Hepatocyte (in vitro differentiated cells): ENCODE measurements around the gene ROR1. TPM values are rescaled to one million over a fixed set of nuclear protein-coding genes. Genes with fewer than 3 reads are reported as not detected.

Experiments used
- DNase-seq: peaks from one replicate; pipeline ENCODE4 v3.0.0-alpha.2; 2016; ENCODE audit warnings: low spot score
- H2AFZ ChIP-seq: fragments of 200-600 bp; sonication (generic); 2 replicates; pipeline ENCODE4 v1.6.0; 2016; ENCODE audit warnings: antibody characterized with exemption, mild to moderate bottlenecking
- H3K27ac ChIP-seq: fragments of 200-600 bp; sonication (generic); 2 replicates; pipeline ENCODE4 v1.5.1; 2016; ENCODE audit warnings: mild to moderate bottlenecking
- H3K27me3 ChIP-seq: fragments of 200-600 bp; sonication (generic); 2 replicates; pipeline ENCODE4 v1.6.1; 2016
- H3K36me3 ChIP-seq: fragments of 200-600 bp; sonication (generic); replicated peaks from 2 replicates; pipeline ENCODE4 v1.5.1; 2016; ENCODE audit warnings: low read depth; ENCODE audit not compliant: insufficient read depth
- H3K4me1 ChIP-seq: fragments of 200-600 bp; sonication (generic); 2 replicates; pipeline ENCODE4 v1.5.1; 2016; ENCODE audit warnings: mild to moderate bottlenecking, moderate library complexity; ENCODE audit not compliant: insufficient read depth
- H3K4me2 ChIP-seq: fragments of 200-600 bp; sonication (generic); 2 replicates; pipeline ENCODE4 v1.6.0; 2016
- H3K4me3 ChIP-seq: fragments of 200-600 bp; sonication (generic); 2 replicates; pipeline ENCODE4 v1.5.1; 2016; ENCODE audit warnings: mild to moderate bottlenecking
- H3K79me2 ChIP-seq: fragments of 200-600 bp; sonication (generic); 2 replicates; pipeline ENCODE4 v1.6.0; 2017; ENCODE audit warnings: mild to moderate bottlenecking
- H3K9me2 ChIP-seq: fragments of 200-600 bp; sonication (generic); replicated peaks from 2 replicates; pipeline ENCODE4 v1.6.0; 2017; ENCODE audit warnings: mild to moderate bottlenecking; ENCODE audit not compliant: insufficient read depth
- H3K9me3 ChIP-seq: fragments of 200-600 bp; sonication (generic); 2 replicates; pipeline ENCODE4 v1.5.1; 2016; ENCODE audit warnings: low read depth, mild to moderate bottlenecking
- H4K20me1 ChIP-seq: fragments of 200-600 bp; sonication (generic); 2 replicates; pipeline ENCODE4 v1.6.0; 2016; ENCODE audit warnings: mild to moderate bottlenecking; ENCODE audit not compliant: insufficient read depth, poor library complexity, severe bottlenecking
- CTCF ChIP-seq: fragments of 200-600 bp; sonication (generic); IDR thresholded peaks from 2 replicates; pipeline ENCODE4 v1.5.1; 2016; ENCODE audit warnings: antibody characterized with exemption, mild to moderate bottlenecking; ENCODE audit not compliant: poor library complexity
- EZH2 ChIP-seq: fragments of 200-600 bp; sonication (generic); IDR thresholded peaks from 2 replicates; pipeline ENCODE4 v1.6.1; 2016; ENCODE audit warnings: antibody characterized with exemption, mild to moderate bottlenecking, borderline replicate concordance
- EZH2phosphoT487 ChIP-seq: fragments of 200-600 bp; sonication (generic); IDR thresholded peaks from one replicate; pipeline ENCODE4 v1.6.1; 2018; ENCODE audit warnings: antibody characterized with exemption, mild to moderate bottlenecking, low read depth, moderate library complexity; ENCODE audit not compliant: unreplicated experiment, severe bottlenecking
- WGBS: methylation state at CpG from one replicate; pipeline ENCODE4 v1.1.6; 2016; ENCODE audit warnings: low lambda C conversion rate; ENCODE audit errors: missing lambda C conversion rate; 5-methylcytosine and 5-hydroxymethylcytosine counted together
- polyA plus RNA-seq: library from polyadenylated mRNA; unstranded; fragments of >200 nt; fragmentation: Nextera tagmentation; extraction: Ambion mirVana; gene quantifications from 2 replicates; pipeline ENCODE4 v1.2.1, GENCODE V29; 2016
- total RNA-seq: library from RNA; depleted of rRNA; stranded (reverse); fragments of >200 nt; gene quantifications from 2 replicates; pipeline ENCODE4 v1.2.3, GENCODE V29; 2014

The ROR1 gene
- total and polyA plus RNA-seq, 2 experiments from 2014 or later = 16.4 to 27.7 TPM

- peak overlapping the region; percentile 24 for H3K4me2 ChIP-seq
- no peak overlapping the region for H3K4me3 ChIP-seq
- H3K4me1 ChIP-seq = peaks cover 10% of the 10 kb centered on the region
- no peaks in the 10 kb centered on the region for H3K9me2 ChIP-seq
- DNase-seq = no peak
- TF ChIP-seq EZH2phosphoT487 = no peak
- TF ChIP-seq CTCF = no peak
- no peak for TF ChIP-seq EZH2
- no peaks in the 10 kb centered on the region for H3K27me3 ChIP-seq
- peaks cover 40% of the 10 kb centered on the region for H3K79me2 ChIP-seq
- H2AFZ ChIP-seq = no peak overlapping the region
- 49% methylated on average over 7 of the region's 7 CpGs for WGBS
- no peaks in the 10 kb centered on the region for H3K36me3 ChIP-seq
- no peaks in the 10 kb centered on the region for H3K9me3 ChIP-seq
- no peaks in the 10 kb centered on the region for H4K20me1 ChIP-seq
- H3K27ac ChIP-seq = peak overlapping the region; percentile 61
Measured at GRCh38 chr1:63928186-63929105, 154.6 kb downstream of the ROR1 start.

GRCh38 chr1:63929106-63929478, 155.3 kb downstream of the ROR1 start:
- Histone ChIP-seq H3K27ac (peak overlapping the region; percentile 61), H3K4me2 (peak overlapping the region; percentile 24)

GRCh38 chr1:63931468-63931867, 157.7 kb downstream of the ROR1 start:
- 81% methylated on average over 2 of the region's 2 CpGs for WGBS
- no peaks in the 10 kb centered on the region for H4K20me1 ChIP-seq
- peaks cover 37% of the 10 kb centered on the region for H3K79me2 ChIP-seq
- H3K27ac ChIP-seq = no peak overlapping the region
- H3K4me1 ChIP-seq = peaks cover 23% of the 10 kb centered on the region
- no peaks in the 10 kb centered on the region for H3K9me2 ChIP-seq
- no peak overlapping the region for H3K4me2 ChIP-seq
- no peaks in the 10 kb centered on the region for H3K27me3 ChIP-seq
- no peaks in the 10 kb centered on the region for H3K9me3 ChIP-seq
- TF ChIP-seq EZH2phosphoT487 = no peak
- TF ChIP-seq EZH2 = no peak
- no peak for TF ChIP-seq CTCF
- H3K4me3 ChIP-seq = no peak overlapping the region
- H3K36me3 ChIP-seq = no peaks in the 10 kb centered on the region
- H2AFZ ChIP-seq = no peak overlapping the region
- no peak for DNase-seq

More at GRCh38 chr1:63929106-63929478, 155.3 kb downstream of the ROR1 start:
- no peaks in the 10 kb centered on the region for H3K9me2 ChIP-seq
- H3K79me2 ChIP-seq = peaks cover 37% of the 10 kb centered on the region
- no peaks in the 10 kb centered on the region for H3K36me3 ChIP-seq
- no peak for DNase-seq
- H3K4me3 ChIP-seq = no peak overlapping the region
- 35% methylated on average over 3 of the region's 3 CpGs for WGBS
- no peak overlapping the region for H2AFZ ChIP-seq
- no peaks in the 10 kb centered on the region for H3K27me3 ChIP-seq
- no peaks in the 10 kb centered on the region for H3K9me3 ChIP-seq
- no peaks in the 10 kb centered on the region for H4K20me1 ChIP-seq
- peaks cover 10% of the 10 kb centered on the region for H3K4me1 ChIP-seq
- TF ChIP-seq EZH2 (no peak), CTCF (no peak), EZH2phosphoT487 (no peak)
